Psoas muscle (tissue), 8 donors: ENCODE results near the gene WASF3. TPM values are rescaled to one million over a fixed set of nuclear protein-coding genes. Genes with fewer than 3 reads are reported as not detected.

Experiments used
- ATAC-seq, 4 donors: fragments of 200-7000 bp; cut with Tn5 transposase; one replicate each; pipeline ENCODE4 v1.9.1; 2020; ENCODE audit warnings: moderate library complexity in 3 of 4, mild to moderate bottlenecking in 2 of 4
- DNase-seq, 2 donors: peaks; one replicate each; pipeline ENCODE4 v3.0.0-alpha.2; 2020
- H3K27ac ChIP-seq: fragments of 200-600 bp; one replicate; pipeline ENCODE4 v1.8.0; 2022
- H3K27me3 ChIP-seq, 3 donors: fragments of 200-600 bp in 1 of 3; one replicate each; pipeline versions ENCODE4 v1.6.1 to v1.8.0; 2013 to 2022; ENCODE audit warnings: low read length in 2 of 3, mild to moderate bottlenecking in 2 of 3, moderate library complexity in 1 of 3; ENCODE audit not compliant: insufficient read depth in 3 of 3
- H3K36me3 ChIP-seq, 2 donors: fragments of 200-600 bp in 1 of 2; one replicate each; pipeline versions ENCODE4 v1.6.1 to v1.8.0; 2013 to 2022; ENCODE audit warnings: low read depth in 1 of 2, mild to moderate bottlenecking in 1 of 2, moderate library complexity in 1 of 2; ENCODE audit not compliant: insufficient read depth in 1 of 2
- H3K4me1 ChIP-seq: fragments of 200-600 bp; one replicate; pipeline ENCODE4 v1.8.0; 2022
- H3K4me3 ChIP-seq: fragments of 200-600 bp; one replicate; pipeline ENCODE4 v1.8.0; 2022; ENCODE audit warnings: mild to moderate bottlenecking
- H3K9me3 ChIP-seq: fragments of 200-600 bp; one replicate; pipeline ENCODE4 v1.8.0; 2022
- CTCF ChIP-seq: fragments of 200-600 bp; IDR thresholded peaks from one replicate; pipeline ENCODE4 v1.8.0; 2022; ENCODE audit warnings: antibody characterized with exemption
- WGBS, 3 donors: extraction: QIAGEN DNeasy Blood & Tissue Kit; methylation state at CpG; one replicate each; pipeline versions ENCODE4 v1.1.6 to v1.1.7; 2013; 5-methylcytosine and 5-hydroxymethylcytosine counted together
- intact Hi-C, 2 donors: fragments of 100-400 bp; cut with DNase I; formaldehyde crosslinking; loops; one replicate each; pipeline versions ENCODE4 v1.11.0 to v1.14.2; 2022
- polyA plus RNA-seq, 3 donors: library from polyadenylated mRNA; stranded (reverse); fragments of 200-250 nt; gene quantifications; one replicate each; pipeline ENCODE4 v1.2.3, GENCODE V29; 2013
- total RNA-seq, 4 donors: library from RNA; stranded (reverse); fragmentation: NEBNext Ultra II Directional in 2 of 4; extraction: Animal tissue kit (Norgen Biotek cat#: 25700) in 2 of 4; gene quantifications; one replicate each; pipeline versions ENCODE4 v1.2.1 to v1.2.4, GENCODE V29; 2021 to 2023
- donor health status: healthy with polysubstance abuse.
- donor health status: DM: no; HTN: no; CAD: no; lungs with moderate emphysema.
- donor health status: Bipolar disorder and iron deficiency.
- donor health status: healthy.
- donor health status: DM: yes; HTN: yes; CAD: no.
- donor health status: DM: no; HTN: no; CAD: no.
- donor health status: DM: no; HTN: no; CAD: no.
- donor health status: DM: yes; HTN: yes; CAD: no.

Gene WASF3
- total and polyA plus RNA-seq, 7 donors: 2.5 to 9.7 (median 6.8) TPM

GRCh38 chr13:26571518-26571917 is 14.0 kb downstream of the WASF3 start:
- intact Hi-C loops: no loop called here
- no peak for TF ChIP-seq CTCF
- Histone ChIP-seq H3K4me3 (no peak overlapping the region), H3K27me3 (no peaks in the 10 kb centered on the region), H3K36me3 (no peaks in the 10 kb centered on the region), H3K9me3 (peaks cover 3% of the 10 kb centered on the region), H3K27ac (no peak overlapping the region), H3K4me1 (no peaks in the 10 kb centered on the region)
- DNase-seq: no peak
- 51 to 72% (median 53%) methylated on average over 3 of the region's 3 CpGs for WGBS, 3 donors
- ATAC-seq: no peak

GRCh38 chr13:26575244-26575643 is 17.8 kb downstream of the WASF3 start:
- no peak overlapping the region for H3K27ac ChIP-seq
- TF ChIP-seq CTCF: no peak
- H3K4me3 ChIP-seq: no peak overlapping the region
- H3K27me3 ChIP-seq: no peaks in the 10 kb centered on the region
- no peaks in the 10 kb centered on the region for H3K9me3 ChIP-seq
- WGBS, 3 donors: 98 to 99% (median 98%) methylated on average over 2 of the region's 2 CpGs
- no peaks in the 10 kb centered on the region for H3K36me3 ChIP-seq
- H3K4me1 ChIP-seq: no peaks in the 10 kb centered on the region
- DNase-seq (no peak), ATAC-seq (no peak)
- intact Hi-C loops: no loop called here

- no peaks in the 10 kb centered on the region for H3K36me3 ChIP-seq
- H3K27me3 ChIP-seq: no peaks in the 10 kb centered on the region
- H3K4me3 ChIP-seq: no peak overlapping the region
- no peak overlapping the region for H3K27ac ChIP-seq
- ATAC-seq (no peak), DNase-seq (no peak)
- intact Hi-C loops: no loop called here
- WGBS, 3 donors: 97 to 100% (median 98%) methylated on average over 1 of the region's 1 CpG
- no peaks in the 10 kb centered on the region for H3K9me3 ChIP-seq
- no peak for TF ChIP-seq CTCF
- H3K4me1 ChIP-seq: no peaks in the 10 kb centered on the region
Measured at GRCh38 chr13:26579580-26579979, 22.1 kb downstream of the WASF3 start.

GRCh38 chr13:26583662-26584061 is 26.2 kb downstream of the WASF3 start:
- intact Hi-C loops: no loop called here
- 77 to 79% (median 79%) methylated on average over 2 of the region's 2 CpGs for WGBS, 3 donors

More at GRCh38 chr13:26583662-26584061, 26.2 kb downstream of the WASF3 start:
- Histone ChIP-seq H3K36me3 (no peaks in the 10 kb centered on the region), H3K27me3 (no peaks in the 10 kb centered on the region), H3K4me3 (no peak overlapping the region), H3K27ac (no peak overlapping the region), H3K4me1 (no peaks in the 10 kb centered on the region), H3K9me3 (no peaks in the 10 kb centered on the region)
- DNase-seq (no peak), ATAC-seq (no peak)
- TF ChIP-seq CTCF: no peak
